ENCODE results near the gene ST8SIA6. TPM values are rescaled to one million over a fixed set of nuclear protein-coding genes. Genes with fewer than 3 reads are reported as not detected.
"Not testable (repeated sequence)": the region's sequence is repeated elsewhere in the genome, so short reads cannot be mapped to it uniquely, and the experiment has no call there.

ST8SIA6 gene
- total RNA-seq, 1 experiment from 2014 or later, result not detected

DNA sequence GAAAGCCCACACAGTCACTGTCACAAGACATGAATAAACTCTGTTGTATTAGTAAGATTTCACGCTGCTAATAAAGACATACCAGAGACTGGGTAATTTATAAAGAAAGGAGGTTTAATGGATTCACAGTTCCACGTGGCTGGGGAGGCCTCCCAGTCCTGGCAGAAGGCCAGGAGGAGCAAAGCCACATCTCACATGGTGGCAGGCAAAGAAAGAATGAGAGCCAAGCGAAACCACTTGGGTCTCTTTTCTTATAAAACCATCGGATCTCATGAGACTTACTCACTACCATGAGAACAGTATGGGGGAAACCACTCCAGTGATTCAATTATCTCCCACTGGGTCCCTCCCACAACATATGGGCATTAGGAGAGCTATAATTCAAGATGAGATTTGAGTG is 110.2 kb downstream of the ST8SIA6 start:
- DNase-seq (ENCODE audit: low read depth), result peak; percentile 2

DNA sequence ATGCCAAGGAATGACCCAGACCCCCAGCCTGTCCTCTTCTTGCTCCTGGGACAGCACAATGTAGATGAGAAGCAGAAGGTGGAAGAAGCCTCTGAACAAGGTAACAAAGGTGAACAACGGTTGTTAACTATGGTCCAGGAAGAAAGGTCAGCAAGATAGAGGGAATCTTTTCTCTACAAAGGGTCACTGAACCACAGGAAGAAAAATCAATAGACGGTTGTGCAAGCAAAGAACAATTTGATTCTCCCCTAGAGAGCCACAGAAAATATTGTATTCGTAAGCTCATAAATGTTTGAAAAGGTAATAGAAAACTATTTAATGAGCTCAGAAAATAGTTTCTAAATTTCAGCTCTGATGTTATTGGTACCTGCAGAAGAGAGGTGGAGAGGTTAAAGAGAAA is 111.3 kb downstream of the ST8SIA6 start:
- DNase-seq (ENCODE audit: low read depth), result no peak

DNA sequence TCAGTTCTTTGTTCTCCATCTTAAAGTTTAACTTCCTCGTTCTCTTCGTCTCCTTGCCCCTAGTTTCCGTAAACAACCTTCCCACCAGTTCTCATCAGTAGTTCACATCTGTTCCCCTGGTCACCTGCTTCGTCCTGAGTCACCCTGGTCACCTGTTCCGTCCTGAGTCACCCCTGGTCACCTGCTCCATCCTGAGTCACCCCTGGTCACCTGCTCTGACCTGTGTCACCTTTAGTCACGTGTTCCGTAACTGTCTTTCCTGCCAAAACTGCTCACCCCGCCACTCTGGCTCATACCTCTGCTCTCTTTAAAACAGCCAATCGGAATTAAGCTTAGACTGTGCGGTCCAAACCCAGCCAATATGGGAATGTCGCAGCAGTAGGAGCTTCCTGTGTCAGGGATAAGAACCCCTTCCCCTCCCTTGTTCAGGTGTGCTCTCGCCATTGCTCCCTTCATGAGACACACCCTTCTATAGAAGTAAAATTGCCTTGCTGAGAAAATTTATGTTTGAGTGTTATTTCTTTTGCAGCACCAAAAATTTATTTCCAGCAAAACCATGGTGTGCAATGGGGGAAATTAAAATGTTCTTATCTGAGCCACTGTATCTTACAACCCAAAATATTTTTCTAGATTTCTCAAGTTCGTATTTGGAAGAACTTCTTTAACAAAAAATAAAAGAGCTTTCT is 114.1 kb downstream of the ST8SIA6 start:
- DNase-seq (ENCODE audit: low read depth), result no peak

DNA sequence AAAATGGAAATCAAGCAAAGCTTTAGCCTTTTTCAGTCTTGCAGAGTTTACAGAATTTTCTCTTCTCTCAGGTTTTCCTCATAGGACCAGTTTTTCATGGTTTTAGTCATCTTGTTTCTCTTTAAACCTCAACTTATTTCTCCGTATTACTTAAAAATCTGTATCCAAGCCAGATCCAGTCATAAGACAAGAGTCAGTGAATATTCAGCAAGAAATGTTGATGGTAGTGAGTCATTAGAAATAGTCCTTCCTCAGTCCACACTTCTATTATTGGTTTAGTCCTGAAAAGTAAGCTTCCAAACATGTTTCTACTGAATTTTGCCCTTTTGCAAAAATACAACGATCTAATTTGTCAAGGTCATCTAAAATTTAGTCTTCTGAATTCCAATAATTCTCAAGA is 119.3 kb downstream of the ST8SIA6 start:
- peak; percentile 63 for DNase-seq (ENCODE audit: low read depth)

DNA sequence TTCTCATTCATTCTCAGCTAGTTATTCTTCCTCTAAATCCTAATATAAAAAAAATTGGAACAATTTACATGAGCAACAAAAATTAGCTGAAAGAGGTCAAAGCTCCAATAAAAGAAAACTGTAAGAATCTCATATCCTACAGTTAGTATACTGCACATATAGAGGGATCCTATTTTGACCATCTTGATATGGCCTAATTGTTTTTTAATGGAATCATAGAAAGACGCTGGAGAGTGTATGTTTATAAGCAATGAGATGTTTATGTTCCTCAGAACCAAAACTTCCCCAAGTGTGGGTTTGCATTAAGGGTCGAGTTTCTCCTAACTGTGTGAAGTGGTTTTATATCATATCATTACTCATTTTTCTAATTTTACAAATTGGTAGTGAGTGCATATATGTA is 123.9 kb downstream of the ST8SIA6 start:
- DNase-seq (ENCODE audit: low read depth), result no peak

DNA sequence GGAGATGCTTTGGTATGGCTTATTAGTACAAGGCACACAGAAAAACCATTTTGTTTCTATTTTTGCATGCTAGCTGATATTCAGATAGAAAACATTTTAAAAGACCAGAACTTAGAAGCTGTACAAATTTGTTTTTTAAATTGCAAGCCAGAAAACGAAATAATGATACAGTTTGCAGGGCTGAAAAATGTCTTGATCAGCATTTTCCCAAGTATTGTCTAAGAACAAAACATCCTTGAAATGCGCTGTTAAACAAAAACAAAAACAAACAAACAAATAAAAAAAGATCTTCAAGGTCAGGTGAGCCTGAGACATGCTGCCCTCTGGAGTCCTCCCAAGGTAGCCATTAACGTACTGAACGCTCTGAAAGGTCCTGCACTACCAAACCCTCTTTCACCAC is 128.0 kb downstream of the ST8SIA6 start:
- DNase-seq (ENCODE audit: low read depth), result no peak

DNA sequence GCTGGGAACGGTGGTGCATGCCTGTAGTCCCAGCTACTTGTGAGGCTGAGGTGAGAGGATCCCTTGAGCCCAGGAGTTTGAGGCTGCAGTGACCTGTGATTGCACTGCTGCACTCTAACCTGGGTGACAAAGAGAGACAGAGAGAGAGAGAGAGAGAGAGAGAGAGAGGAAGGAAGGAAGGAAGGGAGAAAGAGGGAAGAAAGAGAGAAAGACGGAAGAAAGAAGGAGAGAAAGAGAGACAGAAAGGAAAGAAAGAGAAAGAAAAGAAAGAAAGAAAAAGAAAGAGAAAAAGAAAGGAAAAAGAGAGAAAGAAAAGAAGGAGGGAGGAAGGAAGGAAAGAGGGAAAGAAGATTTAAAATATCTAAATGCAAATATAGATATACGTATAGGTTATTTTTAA is 132.4 kb downstream of the ST8SIA6 start:
- not testable (repeated sequence) for DNase-seq (ENCODE audit: low read depth)

DNA sequence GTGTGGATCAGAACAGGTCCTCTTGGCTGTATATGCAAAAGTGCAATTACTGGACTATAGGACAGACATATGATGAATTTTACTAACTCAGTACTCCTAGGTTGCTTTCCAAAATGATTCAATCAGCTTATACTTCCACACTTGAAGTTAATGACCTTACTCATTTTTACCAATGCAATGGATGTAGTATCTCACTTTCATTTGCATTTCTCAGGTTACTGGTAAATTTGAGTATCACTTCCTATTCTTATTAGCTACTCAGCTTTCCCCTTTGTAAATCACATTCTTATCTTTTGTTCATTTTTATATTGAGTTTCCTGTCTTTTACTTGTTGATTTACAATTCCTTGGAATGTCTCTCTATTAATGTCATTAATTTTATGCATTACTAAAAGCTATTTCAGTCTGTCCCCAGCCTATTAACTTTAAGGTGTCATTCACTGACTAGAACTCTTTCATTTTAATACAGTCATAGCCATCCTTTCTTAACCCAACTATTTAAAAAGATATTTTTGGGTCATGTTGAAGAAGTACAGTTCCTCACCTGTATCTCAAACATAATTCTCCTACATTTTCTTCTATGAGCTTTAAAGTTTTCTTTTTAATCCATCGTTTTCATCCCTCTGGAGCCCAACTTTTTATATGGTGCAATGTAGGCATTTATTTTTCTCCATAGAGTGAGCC is 137.8 kb downstream of the ST8SIA6 start:
- no peak for DNase-seq (ENCODE audit: low read depth)

DNA sequence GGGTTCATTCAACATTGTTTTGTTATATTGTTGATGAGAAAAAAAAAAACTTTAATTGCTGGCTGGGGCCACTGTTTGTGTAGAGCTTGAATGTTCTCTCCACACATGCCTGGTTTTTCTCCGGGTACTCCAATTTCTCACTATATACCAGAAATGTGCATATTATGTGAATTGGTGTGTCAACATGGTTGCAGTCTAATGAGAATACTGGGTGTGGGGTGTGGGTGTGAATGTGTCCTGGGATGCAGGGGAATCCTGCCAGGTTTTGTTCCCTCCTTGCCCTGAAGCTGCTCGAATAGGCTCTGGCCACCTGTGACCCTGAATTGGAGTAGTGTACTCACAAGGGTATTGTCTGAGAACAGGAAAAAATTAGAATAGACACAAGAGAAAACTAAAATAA is 145.0 kb downstream of the ST8SIA6 start:
- DNase-seq (ENCODE audit: low read depth), result no peak

DNA sequence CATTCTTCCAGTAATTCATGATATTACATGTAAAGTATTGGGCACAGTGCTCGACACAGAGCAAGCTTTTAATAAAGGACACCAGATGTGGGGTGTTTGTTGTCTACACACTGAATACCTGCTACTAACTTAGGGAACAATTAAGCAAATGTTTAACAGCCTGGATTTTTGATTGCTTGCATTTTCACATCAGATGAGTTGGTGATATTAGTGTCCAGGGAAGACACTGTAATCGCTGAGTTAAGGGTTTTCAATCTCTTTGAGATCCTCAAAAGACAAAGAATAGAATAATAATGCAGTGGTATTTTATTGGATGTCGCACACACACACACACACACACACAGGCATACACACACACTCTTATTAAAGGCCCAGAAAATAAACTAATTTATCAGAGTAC is 147.3 kb downstream of the ST8SIA6 start:
- DNase-seq (ENCODE audit: low read depth), result no peak

DNA sequence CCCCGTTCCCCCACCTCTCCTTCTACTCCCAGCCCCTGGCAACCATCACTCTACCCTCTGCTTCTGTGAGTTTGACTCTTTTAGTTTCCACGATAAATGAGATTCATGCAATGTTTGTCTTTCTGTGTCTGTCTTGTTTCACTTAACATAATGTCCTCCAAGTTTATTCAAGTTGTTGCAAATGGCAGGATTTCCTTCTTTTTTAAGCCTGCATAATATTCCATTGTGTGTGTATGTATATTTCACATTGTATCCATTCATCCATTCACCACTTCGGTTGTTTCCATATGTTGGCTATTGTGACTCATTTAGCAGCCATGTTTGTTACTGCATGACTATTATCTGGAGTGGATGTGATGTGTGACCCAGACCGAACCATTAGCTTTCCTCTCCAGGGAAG is 162.0 kb downstream of the ST8SIA6 start:
- no peak for DNase-seq (ENCODE audit: low read depth)

DNA sequence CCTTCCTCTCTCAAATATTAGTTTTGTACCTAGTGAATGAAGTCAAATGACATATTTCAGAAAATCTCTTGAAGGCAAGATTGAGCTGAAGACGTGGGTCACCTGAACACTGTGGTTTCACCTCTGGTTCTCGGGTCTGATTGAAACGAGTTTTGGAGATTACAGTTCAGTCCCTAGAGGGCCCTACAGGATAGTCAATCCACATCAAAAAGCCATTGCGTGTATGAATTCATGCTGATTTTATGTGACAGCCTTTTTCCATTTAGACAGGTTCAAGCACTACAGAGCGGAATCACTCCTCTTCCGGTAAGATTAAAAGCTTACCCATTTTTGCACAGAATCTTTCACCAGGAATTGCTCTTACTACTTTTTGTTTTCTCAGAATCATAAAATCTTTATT is 164.2 kb downstream of the ST8SIA6 start:
- peak; percentile 35 for DNase-seq (ENCODE audit: low read depth)

DNA sequence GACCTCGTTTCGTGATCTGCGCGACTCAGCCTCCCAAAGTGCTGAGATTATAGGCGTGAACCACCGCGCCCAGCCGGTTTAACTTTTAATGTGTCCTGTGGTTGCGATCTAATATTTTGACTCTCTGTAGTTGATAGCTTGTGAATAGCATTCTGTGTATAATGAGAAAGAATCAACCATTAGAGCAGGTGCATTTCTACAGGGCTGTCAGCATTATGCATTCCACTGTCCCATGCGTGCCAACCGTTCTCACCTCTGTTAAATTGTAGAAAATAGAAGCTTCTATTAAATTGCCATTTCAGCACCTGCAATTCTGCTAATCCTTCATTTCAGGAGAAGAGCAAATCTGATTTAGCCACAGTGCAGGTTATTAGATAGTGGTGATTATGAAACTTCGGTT is 164.6 kb downstream of the ST8SIA6 start:
- DNase-seq (ENCODE audit: low read depth), result no peak

DNA sequence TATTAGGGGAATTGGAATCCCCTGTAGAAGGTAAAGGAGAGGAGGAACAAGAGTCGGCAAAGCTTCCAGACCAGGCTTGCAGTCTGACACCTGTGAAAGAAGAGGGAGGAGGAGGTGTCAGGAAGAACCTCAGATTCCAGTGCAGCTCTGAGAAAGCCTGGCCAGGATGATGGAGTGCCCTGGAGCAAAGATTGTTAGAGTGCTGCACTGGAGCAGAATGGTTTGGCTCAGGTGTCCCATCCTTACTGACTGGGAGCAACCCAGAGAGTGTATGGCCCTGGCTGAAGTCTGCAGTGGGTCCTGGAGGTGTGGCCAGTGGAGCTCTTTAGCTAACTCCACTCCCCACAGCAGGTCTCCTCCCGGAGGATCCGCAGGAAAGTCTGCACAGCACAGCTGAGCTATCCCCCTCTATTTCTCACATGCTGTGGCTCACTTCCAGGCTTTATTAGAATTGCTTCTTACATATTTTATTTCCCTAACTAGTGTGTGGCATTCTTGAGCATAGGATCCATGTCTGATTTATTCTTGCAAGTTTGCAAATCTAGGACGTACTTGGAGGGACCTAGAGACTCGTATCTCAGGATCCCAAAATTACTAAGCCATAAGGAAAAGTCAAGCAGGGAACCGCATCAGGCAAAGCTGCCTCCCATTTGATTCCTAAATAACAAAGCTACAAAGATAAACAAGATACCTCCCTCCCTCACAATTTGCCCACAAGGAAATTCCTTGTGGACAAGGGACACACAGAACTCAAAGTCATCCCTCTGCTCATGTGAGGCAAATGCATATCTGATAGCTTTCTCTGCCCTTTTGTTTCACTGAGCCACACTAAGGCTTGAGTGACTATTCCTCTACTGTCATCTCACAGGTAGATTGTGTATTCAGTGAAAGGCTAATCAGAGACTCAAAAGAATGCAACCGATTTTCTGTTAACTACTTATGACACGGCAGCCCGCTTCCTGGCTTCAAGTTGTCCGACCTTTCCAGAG is 167.5 kb downstream of the ST8SIA6 start:
- no peak for DNase-seq (ENCODE audit: low read depth)

DNA sequence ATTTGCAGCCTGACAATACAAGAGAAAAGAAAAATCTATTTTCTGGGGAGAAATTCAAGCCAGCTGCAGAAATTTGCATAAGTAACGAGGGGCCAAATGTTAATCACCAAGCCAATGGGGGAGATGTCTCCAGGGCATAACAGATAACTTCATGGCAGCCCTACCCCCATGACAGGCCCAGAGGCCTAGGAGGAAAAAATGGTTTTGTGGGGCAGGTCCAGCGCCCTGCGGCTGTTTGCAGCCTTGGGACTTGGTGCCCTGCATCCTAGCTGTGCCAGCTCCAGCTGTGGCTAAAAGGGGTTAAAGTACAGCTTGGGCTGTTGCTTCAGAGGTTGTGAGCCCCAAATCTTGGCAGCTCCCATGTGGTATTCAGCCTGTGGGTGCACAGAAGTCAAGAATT is 172.1 kb downstream of the ST8SIA6 start:
- DNase-seq (ENCODE audit: low read depth), result no peak

DNA sequence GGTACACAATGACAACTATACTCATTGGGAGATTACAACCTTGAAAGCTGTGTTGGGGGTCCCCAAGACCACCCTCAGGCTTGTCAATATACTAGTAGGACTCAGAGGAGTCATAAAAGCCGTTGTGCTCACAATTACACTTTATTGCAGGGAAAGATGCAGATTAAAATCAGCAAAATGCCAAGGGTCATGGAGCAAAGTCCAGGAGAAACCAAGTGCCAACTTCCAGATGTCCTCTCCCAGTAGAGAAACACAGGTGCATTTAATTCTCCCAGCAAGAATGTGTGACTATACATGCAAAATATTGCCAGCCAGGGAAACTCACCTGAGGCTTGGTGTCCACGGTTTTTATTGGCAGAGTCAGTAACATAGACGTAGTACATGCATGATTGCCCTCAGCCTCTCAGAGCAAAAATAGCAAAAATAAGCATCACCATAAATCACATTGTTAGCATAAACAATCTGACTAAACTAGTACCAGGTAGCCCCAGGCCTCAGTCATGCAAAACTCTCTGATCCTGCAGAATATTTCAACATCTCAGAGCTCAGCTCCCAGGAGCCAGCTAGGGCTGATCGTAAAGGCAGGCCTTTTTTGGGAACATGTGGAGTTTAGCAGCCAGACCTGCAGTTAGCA is 175.7 kb downstream of the ST8SIA6 start:
- DNase-seq (ENCODE audit: low read depth), result peak; percentile 48

DNA sequence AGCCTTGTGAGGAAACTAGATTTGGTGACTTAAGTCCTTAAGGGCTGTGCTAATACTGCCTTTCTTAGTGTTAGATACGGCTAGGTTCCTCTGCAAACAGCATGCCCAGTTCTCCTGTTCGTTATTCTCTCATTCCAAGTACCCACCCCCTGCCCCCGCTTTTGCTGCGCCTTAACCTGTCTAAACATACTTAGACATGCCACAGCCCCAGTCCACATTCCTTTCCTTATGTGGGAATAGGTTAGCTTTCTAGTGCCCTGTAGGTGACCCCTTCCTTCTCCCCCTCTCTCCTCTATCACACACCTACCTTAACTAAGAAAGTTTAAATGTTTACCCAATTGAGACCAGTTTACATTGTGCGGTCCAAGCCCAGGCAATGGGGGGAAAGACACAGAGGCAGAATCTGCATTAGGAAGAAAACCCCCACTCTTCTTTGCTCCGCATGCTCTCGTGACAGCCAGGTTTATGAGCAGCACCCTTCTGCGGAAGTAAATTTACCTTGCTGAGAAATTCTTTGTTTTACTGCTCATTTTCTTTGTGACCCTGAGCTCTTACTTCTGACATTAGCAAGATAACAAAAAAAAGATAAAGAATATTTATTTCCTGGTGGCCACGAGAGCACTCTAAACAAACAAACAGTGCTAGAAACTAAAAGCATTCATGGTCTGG is 177.5 kb downstream of the ST8SIA6 start:
- no peak for DNase-seq (ENCODE audit: low read depth)

DNA sequence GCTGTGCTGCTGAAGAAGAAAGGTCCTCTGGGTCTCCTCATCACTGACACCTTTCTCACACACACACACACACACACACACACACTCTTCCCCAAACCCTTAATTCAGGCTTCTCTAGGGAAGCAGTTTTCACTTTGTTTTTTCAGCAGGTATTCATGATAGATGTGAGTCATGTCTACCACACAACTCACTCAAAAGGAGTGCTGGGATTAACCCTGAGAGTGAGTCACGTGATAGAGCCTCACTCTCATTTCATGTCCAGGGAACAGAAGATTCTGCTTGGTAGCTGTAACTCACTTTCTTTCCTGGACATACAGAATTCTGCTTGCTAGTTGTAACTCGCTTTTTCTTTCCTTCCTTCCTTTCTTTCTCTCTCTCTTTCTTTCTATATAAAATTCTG is 181.0 kb downstream of the ST8SIA6 start:
- DNase-seq (ENCODE audit: low read depth), result peak; percentile 75

DNA sequence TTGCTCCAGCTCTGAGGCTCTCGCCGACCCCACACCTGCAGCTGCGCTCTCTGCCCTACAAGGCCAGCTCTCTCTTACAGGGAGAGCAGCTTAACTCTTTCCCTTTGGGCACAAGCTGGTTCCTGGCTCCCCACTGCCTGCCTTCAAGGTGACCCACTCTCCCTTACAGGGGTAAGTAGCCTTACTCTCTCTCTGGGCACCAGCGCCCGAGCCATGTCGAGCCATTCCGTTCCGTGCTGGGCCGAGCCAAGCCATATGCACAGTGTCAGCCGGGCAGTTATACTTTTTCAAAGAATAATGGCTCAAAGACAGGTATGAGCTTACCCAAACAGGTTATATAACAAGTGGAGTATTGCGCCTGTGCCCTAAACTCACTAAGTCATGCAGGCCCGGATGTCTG is 181.7 kb downstream of the ST8SIA6 start:
- no peak for DNase-seq (ENCODE audit: low read depth)
